ENCODE results near the gene YTHDF1. TPM values are rescaled to one million over a fixed set of nuclear protein-coding genes. Genes with fewer than 3 reads are reported as not detected.

The YTHDF1 gene
- total RNA-seq, 1 experiment from 2014 or later: 85.4 TPM

GRCh38 chr20:63219447-63219821 is 3.5 kb upstream of the YTHDF1 start:
- Histone ChIP-seq H3K79me2 (ENCODE audit: insufficient read depth, low read length) (peaks cover 5% of the 10 kb centered on the region; the same call in 1 of the 2 replicates), H2AFZ (ENCODE audit: low read length) (no peak overlapping the region), H3K27ac (ENCODE audit: insufficient read length, low read depth, low read length) (no peak overlapping the region), H4K8ac (replicated peaks; ENCODE audit: insufficient read length, low read depth, low read length) (no peak overlapping the region), H2BK20ac (ENCODE audit: low read depth, low read length, poor library complexity, severe bottlenecking) (no peak overlapping the region), H3K79me1 (ENCODE audit: insufficient read depth, low read depth, low read length, poor library complexity, severe bottlenecking) (no peaks in the 10 kb centered on the region), H3K18ac (ENCODE audit: insufficient read length, low read depth, low read length) (no peak overlapping the region), H3K4ac (ENCODE audit: low read depth, low read length) (no peak overlapping the region), H3K9ac (ENCODE audit: extremely low read depth, insufficient read length, low read length) (no peak overlapping the region), H4K91ac (ENCODE audit: insufficient read length, low read depth, low read length) (no peak overlapping the region), H3K9me3 (ENCODE audit: control insufficient read depth, low read depth, low read length) (no peaks in the 10 kb centered on the region), H3K14ac (ENCODE audit: insufficient read depth, low read length) (no peak overlapping the region), H2BK120ac (ENCODE audit: low read depth, low read length, poor library complexity, severe bottlenecking) (no peak overlapping the region), H3K27me3 (ENCODE audit: insufficient read depth, low read length) (no peaks in the 10 kb centered on the region), H3K23me2 (ENCODE audit: insufficient read length, low read depth, low read length, poor library complexity, severe bottlenecking) (peaks cover 9% of the 10 kb centered on the region), H4K20me1 (ENCODE audit: control insufficient read depth, insufficient read depth, insufficient read length) (peaks cover 3% of the 10 kb centered on the region), H2BK5ac (ENCODE audit: insufficient read length, low read length) (no peak overlapping the region), H2BK15ac (ENCODE audit: low read depth, low read length) (no peak overlapping the region), H4K5ac (ENCODE audit: insufficient read length, low read depth, low read length) (no peak overlapping the region), H3T11ph (ENCODE audit: low read length) (no peak overlapping the region), H3K23ac (ENCODE audit: insufficient read length, low read depth, low read length) (no peak overlapping the region), H3K4me1 (ENCODE audit: insufficient read depth, low read length) (no peaks in the 10 kb centered on the region), H3K4me2 (ENCODE audit: insufficient read depth, insufficient read length, low read length) (no peak overlapping the region), H2AK5ac (ENCODE audit: insufficient read length, low read length) (no peak overlapping the region), H2BK12ac (ENCODE audit: insufficient read length, low read depth, low read length) (no peak overlapping the region), H3K56ac (ENCODE audit: insufficient read length, low read depth, low read length) (no peak overlapping the region)
- H3K36me3 Mint-ChIP-seq (ENCODE audit: insufficient read depth in 1 of 3, low read depth in 3 of 3): peaks cover 7 to 10% (median 8%) of the 10 kb centered on the region in 3 experiments; a peak in 5 of 7 replicates
- H3K27ac Mint-ChIP-seq: no peak overlapping the region
- no peak for TF ChIP-seq CTCF (conservative IDR thresholded peaks at IDR 0.05)
- DNase-seq: no peak
- peaks cover 16 to 37% of the 10 kb centered on the region in 2 experiments for H3K4me1 Mint-ChIP-seq
- H3K27me3 Mint-ChIP-seq (ENCODE audit: low read depth): peaks cover 32% of the 10 kb centered on the region
- H3K4me3 Mint-ChIP-seq: no peak overlapping the region
- whole genome bisulfite sequencing (ENCODE audit: extremely low coverage, insufficient read length, low lambda C conversion rate): no CpG with 5 or more reads among the region's 8 CpGs
- H3K9me3 Mint-ChIP-seq: peaks cover 0 to 1% of the 10 kb centered on the region in 2 experiments; a peak in 1 of 5 replicates
